SK-N-SH (cell line): Measurements from ENCODE around the gene CAMK4.

Experiments used
- TF ChIP-seq, protein P1 (sequence below): fragments of 150-350 bp; IDR thresholded peaks from 2 replicates; pipeline ENCODE4 v1.6.1; 2017; ENCODE audit warnings: antibody characterized with exemption, low read length, low read depth, borderline replicate concordance
- TF ChIP-seq, protein P2 (sequence below): fragments of 200-600 bp; sonication (generic); IDR thresholded peaks from 2 replicates; pipeline ENCODE4 v1.6.1; 2017; ENCODE audit warnings: antibody characterized with exemption, mild to moderate bottlenecking, moderate library complexity

GRCh38 chr5:111227801-111228200 is 3.6 kb downstream of the CAMK4 start:
- TF ChIP-seq, protein P1, sequence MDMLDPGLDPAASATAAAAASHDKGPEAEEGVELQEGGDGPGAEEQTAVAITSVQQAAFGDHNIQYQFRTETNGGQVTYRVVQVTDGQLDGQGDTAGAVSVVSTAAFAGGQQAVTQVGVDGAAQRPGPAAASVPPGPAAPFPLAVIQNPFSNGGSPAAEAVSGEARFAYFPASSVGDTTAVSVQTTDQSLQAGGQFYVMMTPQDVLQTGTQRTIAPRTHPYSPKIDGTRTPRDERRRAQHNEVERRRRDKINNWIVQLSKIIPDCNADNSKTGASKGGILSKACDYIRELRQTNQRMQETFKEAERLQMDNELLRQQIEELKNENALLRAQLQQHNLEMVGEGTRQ = no peak
- TF ChIP-seq, protein P2, sequence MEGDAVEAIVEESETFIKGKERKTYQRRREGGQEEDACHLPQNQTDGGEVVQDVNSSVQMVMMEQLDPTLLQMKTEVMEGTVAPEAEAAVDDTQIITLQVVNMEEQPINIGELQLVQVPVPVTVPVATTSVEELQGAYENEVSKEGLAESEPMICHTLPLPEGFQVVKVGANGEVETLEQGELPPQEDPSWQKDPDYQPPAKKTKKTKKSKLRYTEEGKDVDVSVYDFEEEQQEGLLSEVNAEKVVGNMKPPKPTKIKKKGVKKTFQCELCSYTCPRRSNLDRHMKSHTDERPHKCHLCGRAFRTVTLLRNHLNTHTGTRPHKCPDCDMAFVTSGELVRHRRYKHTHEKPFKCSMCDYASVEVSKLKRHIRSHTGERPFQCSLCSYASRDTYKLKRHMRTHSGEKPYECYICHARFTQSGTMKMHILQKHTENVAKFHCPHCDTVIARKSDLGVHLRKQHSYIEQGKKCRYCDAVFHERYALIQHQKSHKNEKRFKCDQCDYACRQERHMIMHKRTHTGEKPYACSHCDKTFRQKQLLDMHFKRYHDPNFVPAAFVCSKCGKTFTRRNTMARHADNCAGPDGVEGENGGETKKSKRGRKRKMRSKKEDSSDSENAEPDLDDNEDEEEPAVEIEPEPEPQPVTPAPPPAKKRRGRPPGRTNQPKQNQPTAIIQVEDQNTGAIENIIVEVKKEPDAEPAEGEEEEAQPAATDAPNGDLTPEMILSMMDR = no peak
